DMS153 treated with DMSO at 0.1 percent for 48 hours (cell line): ENCODE measurements around the gene SHC3.

ENCODE experiments used
- DNase-seq: peaks from one replicate; lab custom pipeline; 2025; ENCODE audit not compliant: unreplicated experiment; lab: John Stamatoyannopoulos, UW

SHC3 gene

DNA sequence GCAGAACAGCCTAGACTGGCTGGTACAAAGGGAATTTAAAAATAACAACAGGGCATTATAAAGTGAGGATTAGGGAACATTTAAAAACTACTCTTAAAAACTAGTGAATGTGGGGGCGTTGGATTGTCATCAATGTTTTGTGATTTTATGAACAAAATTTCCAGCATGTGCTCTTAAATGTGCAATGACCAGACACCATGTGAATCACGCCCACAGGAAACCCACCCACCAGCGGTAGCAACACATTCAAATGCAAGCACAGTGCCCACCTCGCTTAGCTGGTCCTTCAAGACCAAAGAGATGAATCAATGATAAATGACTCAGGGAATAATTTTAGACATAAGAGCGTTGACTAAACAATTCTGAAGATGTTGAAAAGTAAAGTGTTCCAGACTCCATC is 146.4 kb downstream of the SHC3 start:
- no peak for DNase-seq

DNA sequence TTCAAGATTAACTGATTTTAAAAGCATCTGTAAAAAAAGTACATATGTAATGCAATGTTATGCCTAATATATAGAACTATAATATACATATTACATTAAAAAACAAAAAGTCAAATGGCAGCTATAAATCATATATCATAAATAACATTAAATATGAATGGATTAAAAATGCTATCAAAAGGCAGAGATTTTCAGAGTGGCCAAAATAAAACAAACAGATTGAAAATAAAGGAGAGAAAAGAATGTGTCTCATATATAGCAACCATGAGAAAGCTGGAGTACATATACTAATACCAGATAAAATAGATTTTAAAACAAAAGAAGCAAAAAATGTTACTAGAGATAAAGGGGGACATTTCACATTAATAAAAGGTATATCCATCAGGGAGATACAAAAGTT is 148.8 kb downstream of the SHC3 start:
- no peak for DNase-seq

- no peak for DNase-seq
Observed at GRCh38 chr9:89026876-89027275, 151.7 kb downstream of the SHC3 start.

DNA sequence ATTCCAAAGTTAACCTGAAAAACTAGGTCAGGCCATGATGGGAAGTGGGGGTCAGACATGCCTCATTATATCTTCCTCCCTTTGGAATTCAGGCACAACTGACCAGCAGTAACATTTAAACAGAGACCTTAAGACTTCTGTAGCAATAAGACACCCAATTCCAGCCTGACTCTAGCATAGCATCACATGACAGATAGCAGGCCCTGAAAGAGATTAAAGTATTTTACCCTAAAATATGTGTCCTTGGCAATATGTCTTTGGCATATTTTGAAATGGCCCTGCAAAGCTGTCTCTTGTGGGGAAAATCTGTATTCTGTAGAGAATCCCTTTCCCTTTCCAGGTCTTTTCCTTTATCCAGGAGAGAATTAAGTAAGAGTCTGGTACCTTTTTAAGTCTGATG is 153.1 kb downstream of the SHC3 start:
- DNase-seq, result no peak

- no peak for DNase-seq
Observed at GRCh38 chr9:89024727-89025126, 153.9 kb downstream of the SHC3 start.

- DNase-seq, result no peak
Observed at GRCh38 chr9:89023740-89024139, 154.9 kb downstream of the SHC3 start.

- DNase-seq, result no peak
Observed at GRCh38 chr9:89022902-89023301, 155.7 kb downstream of the SHC3 start.

DNA sequence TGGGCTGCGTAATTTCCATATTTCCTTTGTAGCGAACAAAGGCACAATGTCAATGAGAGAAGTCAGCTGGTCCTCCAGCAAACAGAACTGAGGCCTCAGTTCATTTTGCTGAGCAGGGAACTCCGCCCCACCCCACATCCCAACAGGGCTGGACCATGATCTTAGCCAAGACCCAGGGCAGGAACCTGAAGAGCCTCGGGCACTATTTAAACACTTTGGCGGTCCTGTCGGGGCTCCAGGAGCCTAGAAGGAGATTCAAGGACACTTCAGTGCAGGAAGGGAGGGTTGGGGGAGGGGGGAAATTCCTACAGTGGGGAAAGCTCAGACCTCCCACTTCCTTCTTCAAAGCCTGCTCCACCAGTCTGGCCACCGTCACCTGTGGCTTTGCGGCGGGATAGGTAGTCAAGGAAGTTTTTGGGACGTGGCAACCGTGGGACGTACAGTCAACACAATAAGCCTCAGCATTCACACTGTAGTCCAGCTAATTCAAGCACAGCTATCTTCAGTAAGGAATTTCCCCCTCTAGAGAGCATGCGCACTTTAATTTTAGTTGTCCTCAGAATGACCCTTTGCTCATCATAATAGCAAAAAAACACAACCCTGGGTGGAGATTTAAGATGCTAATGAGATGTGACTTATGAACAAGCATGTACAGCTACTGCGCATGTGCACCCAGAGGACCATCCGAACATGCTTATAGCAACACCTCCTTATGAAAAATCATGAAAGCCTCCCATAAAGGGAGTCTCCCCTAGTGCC is 156.4 kb downstream of the SHC3 start:
- no peak for DNase-seq

DNA sequence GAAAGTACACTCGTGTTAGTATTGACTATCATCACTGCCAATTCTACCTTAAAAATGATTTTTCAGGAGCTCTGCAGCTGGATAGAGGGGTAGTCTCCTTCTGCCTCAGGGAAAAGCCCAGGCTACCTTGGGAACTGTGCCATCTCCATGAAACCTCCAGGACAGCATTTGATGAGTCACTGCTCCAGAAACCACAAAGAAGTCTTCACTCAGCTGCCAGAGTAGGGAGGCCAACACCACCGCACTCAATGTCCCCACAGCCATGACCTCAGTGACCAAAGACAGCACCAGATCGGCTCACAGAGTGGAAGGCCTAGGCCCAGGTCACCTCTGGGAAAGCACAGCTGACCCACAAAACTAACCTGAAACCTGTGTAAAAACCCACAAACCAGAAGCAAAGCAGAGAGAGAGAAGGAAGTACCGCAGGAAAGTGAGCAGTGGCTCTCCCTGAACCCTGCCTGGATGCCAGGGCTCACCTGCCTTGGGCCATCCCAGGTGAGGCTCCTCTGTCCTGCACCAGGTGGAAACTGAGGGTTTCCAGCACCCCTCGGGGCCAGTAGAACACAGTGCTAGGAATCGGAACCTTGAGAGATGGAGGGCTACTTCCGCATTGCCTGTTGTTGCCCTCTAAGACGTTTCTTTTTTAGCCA is 157.3 kb downstream of the SHC3 start:
- DNase-seq, result no peak

DNA sequence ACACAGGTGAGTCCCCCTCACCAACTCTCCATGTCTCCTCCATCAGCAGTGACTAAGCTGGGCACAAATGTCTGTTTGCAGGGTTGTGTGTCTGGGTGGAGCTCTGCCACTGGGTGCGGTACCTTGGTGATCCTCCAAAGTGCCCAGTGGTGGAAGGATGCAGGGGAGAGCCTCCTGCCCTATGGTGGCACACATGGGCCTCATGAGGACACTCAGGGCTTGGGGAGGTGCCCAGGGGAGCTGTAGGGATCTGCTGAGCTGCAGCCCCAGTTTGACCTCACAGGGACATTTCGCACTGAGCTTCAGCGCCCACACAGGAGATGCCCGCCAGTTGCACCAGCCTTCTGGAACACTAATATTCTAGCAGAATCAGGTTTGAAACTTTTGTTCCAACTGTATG is 157.9 kb downstream of the SHC3 start:
- DNase-seq, result no peak

GRCh38 chr9:89015336-89015735 is 163.3 kb downstream of the SHC3 start:
- DNase-seq, result no peak

DNA sequence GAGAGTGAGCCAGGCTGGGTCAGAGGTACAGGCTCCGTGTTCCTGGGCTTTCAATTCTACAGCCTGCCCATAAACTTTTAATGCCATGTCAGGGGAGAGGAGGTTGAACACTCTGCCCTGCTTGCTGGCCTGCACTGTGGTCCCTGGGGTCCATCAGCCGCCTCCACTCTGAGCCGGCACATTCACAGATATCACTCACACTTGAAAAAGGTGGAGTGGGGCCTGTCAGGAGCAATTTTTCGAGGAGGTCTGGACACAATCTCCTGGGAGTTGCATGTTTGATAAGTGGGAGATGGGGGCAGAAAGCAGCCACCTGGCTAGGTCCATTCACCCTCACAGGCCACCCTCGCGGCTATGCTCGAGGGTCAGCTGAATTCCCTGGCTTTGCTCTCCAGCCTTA is 164.5 kb downstream of the SHC3 start:
- DNase-seq, result no peak

DNA sequence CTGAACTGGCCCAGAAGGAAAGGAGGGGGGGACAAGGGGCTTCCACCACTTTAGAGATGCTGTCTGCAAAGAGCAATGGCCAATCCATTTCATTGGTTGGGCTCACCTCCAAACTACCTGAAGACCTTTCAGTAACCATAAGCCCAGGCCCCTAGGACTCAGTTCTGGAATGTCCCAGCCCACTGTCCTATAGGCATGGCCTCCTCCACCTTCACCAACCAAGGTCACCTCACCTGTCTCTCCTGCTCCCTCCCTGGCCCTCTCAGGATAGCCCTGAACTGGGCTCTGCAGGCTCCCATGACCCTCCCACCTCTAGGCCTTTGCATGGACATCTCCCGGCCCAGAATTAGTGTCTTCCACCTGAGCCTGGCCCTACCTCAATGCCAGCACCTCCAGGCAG is 165.0 kb downstream of the SHC3 start:
- DNase-seq, result no peak

DNA sequence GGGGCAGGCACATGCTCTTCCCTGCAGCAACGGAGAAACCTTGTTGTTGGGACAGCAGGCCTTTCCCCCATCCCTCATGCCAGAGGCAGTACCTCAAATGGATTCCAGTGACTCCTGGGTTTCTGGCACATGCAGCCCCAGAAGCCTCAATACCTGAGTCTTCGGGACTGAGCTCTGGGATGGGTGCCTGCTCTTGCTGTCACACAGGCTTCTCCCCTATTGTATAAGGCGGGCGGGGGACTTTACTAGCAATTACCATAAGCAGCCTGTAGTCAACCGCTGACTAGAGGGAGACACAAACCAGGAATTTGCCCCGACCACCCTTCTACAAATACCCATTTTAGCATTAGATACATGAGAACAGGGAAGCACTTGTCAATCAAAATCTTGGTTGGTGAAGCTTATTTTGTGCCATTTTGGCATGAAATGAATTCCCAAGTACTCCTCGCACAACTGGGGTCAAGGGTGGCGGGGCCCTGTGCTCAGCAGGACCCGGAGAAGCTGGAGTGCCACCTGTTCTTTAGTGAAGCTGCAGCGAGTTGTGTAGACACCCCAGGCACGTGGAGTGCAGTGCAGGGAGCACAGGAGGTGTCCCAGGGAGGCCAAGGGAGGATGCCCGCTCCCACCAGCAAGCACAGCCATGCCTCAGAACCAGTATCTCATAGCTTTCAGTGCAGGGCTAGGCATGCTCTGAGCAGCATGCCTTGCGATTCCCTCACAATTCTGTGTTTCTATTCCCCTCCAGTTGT is 166.2 kb downstream of the SHC3 start:
- DNase-seq, result no peak

DNA sequence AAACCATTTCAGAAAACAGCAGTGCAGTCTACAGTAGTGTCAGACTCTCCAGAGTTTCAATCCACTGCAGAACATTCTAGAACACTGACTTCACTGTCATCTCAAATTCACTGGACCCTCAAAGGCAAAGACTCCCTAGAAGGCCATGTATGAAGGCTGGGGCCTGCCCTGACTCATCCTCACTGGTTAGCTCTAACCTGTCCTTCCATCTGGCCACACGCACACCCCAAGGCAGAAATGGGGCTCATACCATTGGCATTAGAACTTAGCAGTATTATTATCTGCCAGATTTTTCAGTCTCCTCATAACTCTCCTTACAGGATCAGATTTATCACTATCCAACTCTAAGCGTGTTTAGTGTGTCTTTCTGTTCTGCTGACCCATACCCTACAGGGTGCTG is 166.9 kb downstream of the SHC3 start:
- no peak for DNase-seq

GRCh38 chr9:89010526-89011111 is 168.0 kb downstream of the SHC3 start:
- DNase-seq, result no peak

DNA sequence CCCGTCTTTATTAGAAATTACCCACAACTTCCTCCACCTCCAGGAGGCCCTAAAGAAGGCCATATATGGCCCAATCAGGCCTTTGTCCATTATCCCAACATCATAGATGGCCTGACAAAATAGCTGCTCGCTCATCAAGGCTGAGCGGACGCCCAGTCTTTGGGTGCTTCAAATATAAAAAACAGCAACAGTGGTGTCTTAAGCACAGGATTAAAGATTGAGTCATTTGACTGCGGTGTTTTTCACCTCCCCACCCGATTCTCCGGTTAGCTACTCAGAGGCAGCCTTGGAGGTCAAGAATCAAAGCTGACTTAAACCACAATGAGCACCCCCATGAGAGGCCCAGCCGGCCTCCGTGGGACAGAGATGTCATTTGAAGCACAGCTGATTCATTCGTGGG is 168.6 kb downstream of the SHC3 start:
- DNase-seq, result no peak

DNA sequence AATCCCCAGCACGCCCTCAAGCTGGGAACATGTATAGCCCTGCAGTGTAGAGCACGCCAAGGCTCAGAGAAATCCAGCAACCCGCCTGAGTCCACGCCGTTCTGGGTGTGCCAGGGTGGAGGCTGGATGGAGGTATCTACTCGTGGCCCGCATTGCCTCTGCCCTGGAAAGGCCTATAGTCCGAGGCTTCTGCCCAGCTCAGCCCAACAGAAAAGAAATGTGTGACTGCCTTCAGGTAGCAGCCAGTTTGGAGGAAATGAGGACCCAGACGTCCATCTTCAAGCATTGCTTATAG is 169.1 kb downstream of the SHC3 start:
- DNase-seq, result no peak

DNA sequence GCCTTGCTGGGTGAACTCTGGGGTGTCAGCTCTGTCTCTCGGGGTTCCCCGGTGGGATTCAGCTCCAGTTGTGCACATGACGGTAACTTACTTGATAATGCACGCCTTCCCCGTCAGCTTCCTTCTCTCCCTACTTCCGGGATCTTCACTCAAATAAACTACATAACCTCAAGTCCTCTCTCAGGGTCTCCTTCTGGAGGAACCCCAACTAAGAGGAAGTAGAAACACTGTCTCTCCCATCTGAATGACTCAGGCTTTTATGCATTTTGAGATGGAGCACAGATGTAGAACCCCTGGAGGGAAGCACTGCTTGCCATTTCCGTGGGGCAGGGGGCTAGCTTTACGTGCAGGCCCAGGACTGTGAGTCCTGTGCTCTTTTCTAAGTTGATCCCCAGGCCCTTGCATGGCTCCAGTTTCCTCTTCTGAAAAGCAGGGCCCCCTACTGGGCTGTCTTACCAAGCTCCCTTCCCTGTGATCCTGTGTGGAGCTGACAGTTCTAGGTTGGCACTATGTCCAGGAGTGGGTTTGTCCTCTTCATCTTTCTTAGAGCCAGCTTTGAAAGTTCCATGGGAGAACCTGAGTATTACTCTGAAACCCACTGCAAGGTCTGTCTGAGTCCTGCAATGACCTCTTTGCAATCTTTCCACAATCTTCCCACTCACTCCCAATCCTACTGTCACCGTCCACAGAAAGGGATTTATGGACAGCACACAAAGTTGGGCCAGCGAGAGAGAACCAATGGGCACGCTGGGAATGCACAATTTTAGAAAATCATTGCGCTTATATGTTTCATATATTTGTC is 169.7 kb downstream of the SHC3 start:
- DNase-seq, result no peak

- no peak for DNase-seq
Observed at GRCh38 chr9:89008055-89008743, 170.4 kb downstream of the SHC3 start.
